WERI-Rb-1 (cell line): ENCODE results near the gene PDCD1LG2.

Source experiments
- DNase-seq: peaks from one replicate; pipeline ENCODE4 v3.0.0-alpha.2; 2020
- H3K27ac ChIP-seq: fragments of 250-450 bp; sonication (Bioruptor Pico); 2 replicates; pipeline ENCODE4 v1.5.1; 2020; ENCODE audit warnings: mild to moderate bottlenecking, moderate library complexity
- H3K27me3 ChIP-seq: fragments of 250-450 bp; sonication (Bioruptor Pico); 2 replicates; pipeline ENCODE4 v1.5.1; 2021; ENCODE audit warnings: mild to moderate bottlenecking, low read depth, moderate library complexity; ENCODE audit not compliant: insufficient read depth, severe bottlenecking
- H3K36me3 ChIP-seq: fragments of 250-450 bp; sonication (Bioruptor Pico); 2 replicates; pipeline ENCODE4 v1.5.1; 2020; ENCODE audit warnings: mild to moderate bottlenecking, moderate library complexity
- H3K4me3 ChIP-seq: 2 replicates; pipeline ENCODE4 v1.5.1; 2011; ENCODE audit warnings: low read depth, mild to moderate bottlenecking, control low read depth, low read length
- H3K9me3 ChIP-seq: fragments of 250-450 bp; sonication (Bioruptor Pico); 2 replicates; pipeline ENCODE4 v1.5.1; 2021; ENCODE audit warnings: mild to moderate bottlenecking, moderate library complexity; ENCODE audit not compliant: severe bottlenecking
- CTCF ChIP-seq: IDR thresholded peaks from 2 replicates; pipeline ENCODE4 v1.5.1; 2011; ENCODE audit warnings: low read depth, mild to moderate bottlenecking, control low read depth, inconsistent platforms, low read length

The PDCD1LG2 gene

GRCh38 chr9:5556101-5556705 lies 45.9 kb downstream of the PDCD1LG2 start:
- Histone ChIP-seq H3K9me3 (no peaks in the 10 kb centered on the region), H3K36me3 (no peaks in the 10 kb centered on the region), H3K27me3 (no peaks in the 10 kb centered on the region), H3K27ac (no peak overlapping the region), H3K4me3 (no peak overlapping the region)
- DNase-seq = no peak
- TF ChIP-seq CTCF = no peak

GRCh38 chr9:5557606-5558587 lies 47.6 kb downstream of the PDCD1LG2 start:
- no peak for TF ChIP-seq CTCF
- Histone ChIP-seq H3K36me3 (no peaks in the 10 kb centered on the region), H3K4me3 (no peak overlapping the region), H3K27me3 (no peaks in the 10 kb centered on the region), H3K9me3 (no peaks in the 10 kb centered on the region), H3K27ac (no peak overlapping the region)
- no peak for DNase-seq

- no peak for TF ChIP-seq CTCF
- H3K9me3 ChIP-seq = no peaks in the 10 kb centered on the region
- H3K4me3 ChIP-seq = no peak overlapping the region
- DNase-seq = no peak
- no peaks in the 10 kb centered on the region for H3K36me3 ChIP-seq
- H3K27ac ChIP-seq = no peak overlapping the region
- no peaks in the 10 kb centered on the region for H3K27me3 ChIP-seq
Observed at GRCh38 chr9:5559659-5560058, 49.3 kb downstream of the PDCD1LG2 start.

- Histone ChIP-seq H3K9me3 (no peaks in the 10 kb centered on the region), H3K4me3 (no peak overlapping the region), H3K27ac (no peak overlapping the region), H3K27me3 (no peaks in the 10 kb centered on the region), H3K36me3 (no peaks in the 10 kb centered on the region)
- DNase-seq = no peak
- no peak for TF ChIP-seq CTCF
Observed at GRCh38 chr9:5560443-5561100, 50.2 kb downstream of the PDCD1LG2 start.

GRCh38 chr9:5561828-5562488 lies 51.6 kb downstream of the PDCD1LG2 start:
- no peak overlapping the region for H3K27ac ChIP-seq
- H3K4me3 ChIP-seq = no peak overlapping the region
- no peak for TF ChIP-seq CTCF
- H3K36me3 ChIP-seq = no peaks in the 10 kb centered on the region
- no peaks in the 10 kb centered on the region for H3K9me3 ChIP-seq
- H3K27me3 ChIP-seq = no peaks in the 10 kb centered on the region
- no peak for DNase-seq
